IPS DF 4.7 (cell line): ENCODE data around the gene AFTPH.
A peak's percentile ranks its signal among the peaks of the same experiment; 100 is the strongest.

Source experiments
- DNase-seq: peaks from one replicate; pipeline ENCODE4 v3.0.0-alpha.2; 2013; ENCODE audit warnings: low spot score; ENCODE audit errors: extremely low read depth

The AFTPH gene, protein sequence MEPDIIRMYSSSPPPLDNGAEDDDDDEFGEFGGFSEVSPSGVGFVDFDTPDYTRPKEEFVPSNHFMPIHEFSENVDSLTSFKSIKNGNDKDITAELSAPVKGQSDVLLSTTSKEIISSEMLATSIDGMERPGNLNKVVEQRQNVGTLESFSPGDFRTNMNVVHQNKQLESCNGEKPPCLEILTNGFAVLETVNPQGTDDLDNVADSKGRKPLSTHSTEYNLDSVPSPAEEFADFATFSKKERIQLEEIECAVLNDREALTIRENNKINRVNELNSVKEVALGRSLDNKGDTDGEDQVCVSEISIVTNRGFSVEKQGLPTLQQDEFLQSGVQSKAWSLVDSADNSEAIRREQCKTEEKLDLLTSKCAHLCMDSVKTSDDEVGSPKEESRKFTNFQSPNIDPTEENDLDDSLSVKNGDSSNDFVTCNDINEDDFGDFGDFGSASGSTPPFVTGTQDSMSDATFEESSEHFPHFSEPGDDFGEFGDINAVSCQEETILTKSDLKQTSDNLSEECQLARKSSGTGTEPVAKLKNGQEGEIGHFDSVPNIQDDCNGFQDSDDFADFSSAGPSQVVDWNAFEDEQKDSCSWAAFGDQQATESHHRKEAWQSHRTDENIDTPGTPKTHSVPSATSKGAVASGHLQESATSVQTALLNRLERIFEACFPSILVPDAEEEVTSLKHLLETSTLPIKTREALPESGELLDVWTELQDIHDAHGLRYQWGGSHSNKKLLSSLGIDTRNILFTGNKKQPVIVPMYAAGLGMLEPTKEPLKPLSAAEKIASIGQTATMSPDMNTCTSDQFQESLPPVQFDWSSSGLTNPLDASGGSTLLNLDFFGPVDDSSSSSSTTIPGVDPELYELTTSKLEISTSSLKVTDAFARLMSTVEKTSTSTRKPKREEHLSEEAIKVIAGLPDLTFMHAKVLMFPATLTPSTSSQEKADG

GRCh38 chr2:64523666-64524603 lies at the start of gene AFTPH:
Gene AFTPH (plus strand): TSS chr2:64524328. CDS start chr2:64551475, 27,147 bp downstream.
- peak; percentile 82 for DNase-seq

GRCh38 chr2:64474636-64475035 lies 49.5 kb upstream of the AFTPH start:
- DNase-seq, result no peak

DNA sequence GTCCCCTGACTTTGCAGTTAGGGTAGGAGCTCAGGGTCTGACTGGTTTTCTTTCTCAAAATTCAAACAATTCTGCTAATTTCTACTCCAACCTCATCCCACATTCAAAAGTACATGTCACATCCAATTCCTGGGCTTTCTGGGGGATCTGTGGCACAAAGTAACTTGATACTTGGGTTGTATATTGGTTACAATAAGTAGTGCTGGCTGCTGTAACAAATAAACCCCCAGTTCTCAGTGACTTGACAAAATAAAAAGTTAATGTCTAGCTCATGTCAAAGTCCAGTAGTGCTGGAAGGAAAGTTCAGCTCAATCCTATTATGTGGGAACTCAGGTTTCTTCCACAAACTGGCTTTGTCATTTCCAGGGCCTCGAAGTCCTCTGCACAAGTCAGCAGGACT lies 47.1 kb upstream of the AFTPH start:
- DNase-seq, result no peak

GRCh38 chr2:64477979-64478378 lies 46.1 kb upstream of the AFTPH start:
- DNase-seq, result no peak

DNA sequence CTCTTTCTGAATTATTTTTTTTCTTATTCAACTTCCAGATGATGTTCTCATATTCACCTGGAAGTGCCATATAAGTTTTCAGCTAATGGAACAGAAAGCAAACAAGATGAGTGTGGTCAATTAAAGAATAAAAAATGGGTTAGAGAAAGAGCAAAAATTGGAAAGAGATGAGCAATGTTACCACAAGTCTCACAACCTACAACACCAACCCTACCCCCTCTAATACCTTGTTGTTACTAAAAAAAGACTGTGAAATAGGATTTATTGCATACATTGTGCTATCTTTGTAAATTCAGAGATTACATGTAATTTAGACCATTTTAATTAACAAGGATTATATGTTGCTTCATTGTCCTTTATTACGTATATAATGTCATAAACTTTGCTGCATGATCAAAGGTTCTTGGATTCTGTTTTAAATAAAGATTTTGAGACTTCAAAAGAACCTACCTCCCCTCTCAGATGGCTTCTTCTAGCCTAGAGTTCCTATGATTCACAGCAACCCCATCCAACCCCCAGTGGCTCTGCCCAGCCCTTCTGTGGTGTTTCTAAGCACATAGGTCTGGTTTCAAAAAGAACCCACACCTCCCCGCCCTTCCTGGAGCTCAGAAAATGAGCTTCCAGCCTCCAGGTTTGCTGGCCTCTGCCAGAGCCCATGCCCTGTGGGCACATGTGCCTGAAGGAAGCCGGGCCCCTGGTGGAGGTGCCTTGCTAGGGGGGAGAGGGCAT lies 45.5 kb upstream of the AFTPH start:
- DNase-seq, result no peak

DNA sequence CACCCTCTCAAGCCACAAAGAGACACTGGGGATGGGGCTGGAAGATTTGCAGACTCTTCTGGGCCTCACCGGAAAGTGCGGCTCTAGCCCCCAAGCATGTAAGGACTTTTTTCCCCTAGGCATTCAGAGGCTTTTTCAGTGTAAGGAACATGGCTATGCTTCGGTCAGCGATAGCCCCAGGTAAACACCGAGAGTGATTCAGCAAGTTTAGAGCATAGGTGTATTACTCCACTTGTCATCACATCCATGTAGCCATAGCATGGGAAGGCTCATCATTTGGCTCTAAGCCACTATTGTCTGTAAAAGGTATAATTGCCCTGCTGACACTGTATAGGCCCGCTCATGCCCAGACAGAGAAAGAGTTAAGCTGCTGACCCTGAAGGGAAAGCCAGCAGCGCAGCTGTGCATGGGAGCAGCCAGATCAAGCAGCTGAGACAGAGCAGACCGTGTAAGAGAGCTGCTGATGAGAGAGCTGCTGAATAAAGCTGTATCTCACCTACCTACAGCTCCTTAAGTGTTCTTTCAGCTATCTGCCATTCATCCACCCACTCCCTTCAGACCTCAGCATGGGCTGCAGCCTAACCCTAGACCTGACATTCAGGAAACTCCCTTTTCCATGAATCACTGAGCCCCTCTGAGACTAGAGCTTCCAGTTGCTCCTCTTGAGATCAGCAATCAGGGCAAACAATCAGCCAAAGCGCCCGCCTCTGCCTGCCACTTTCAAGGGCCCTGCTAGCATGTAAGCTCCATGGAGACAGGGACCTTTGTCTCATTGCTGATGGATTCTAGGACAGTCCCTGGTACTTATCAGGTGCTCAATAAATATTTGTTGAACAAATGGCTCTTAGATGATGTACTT lies 44.6 kb upstream of the AFTPH start:
- no peak for DNase-seq

- no peak for DNase-seq
Observed at GRCh38 chr2:64481665-64482064, 42.5 kb upstream of the AFTPH start.

- DNase-seq, result no peak
Observed at GRCh38 chr2:64482243-64482642, 41.9 kb upstream of the AFTPH start.

GRCh38 chr2:64482765-64483504 lies 41.2 kb upstream of the AFTPH start:
- no peak for DNase-seq

GRCh38 chr2:64485331-64485730 lies 38.8 kb upstream of the AFTPH start:
- no peak for DNase-seq

DNA sequence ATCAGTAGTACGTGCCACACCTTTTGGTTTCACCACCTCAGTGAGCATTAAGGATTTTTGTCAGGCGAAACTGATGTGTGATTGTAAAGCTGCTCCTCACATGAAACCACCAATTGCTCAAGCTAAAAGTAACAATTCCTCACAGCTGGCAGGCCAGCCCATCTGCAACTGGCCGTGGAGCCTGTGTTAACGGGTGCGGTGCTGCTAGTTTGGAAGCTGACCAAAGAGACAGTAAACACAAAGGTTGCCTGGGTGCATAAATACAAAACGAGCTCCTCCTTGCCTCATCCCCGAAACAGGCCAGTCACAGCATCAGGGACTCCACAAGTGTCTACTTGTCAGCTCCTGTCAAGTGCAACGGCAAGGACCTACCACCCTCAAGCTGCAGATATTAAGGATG lies 38.2 kb upstream of the AFTPH start:
- no peak for DNase-seq

DNA sequence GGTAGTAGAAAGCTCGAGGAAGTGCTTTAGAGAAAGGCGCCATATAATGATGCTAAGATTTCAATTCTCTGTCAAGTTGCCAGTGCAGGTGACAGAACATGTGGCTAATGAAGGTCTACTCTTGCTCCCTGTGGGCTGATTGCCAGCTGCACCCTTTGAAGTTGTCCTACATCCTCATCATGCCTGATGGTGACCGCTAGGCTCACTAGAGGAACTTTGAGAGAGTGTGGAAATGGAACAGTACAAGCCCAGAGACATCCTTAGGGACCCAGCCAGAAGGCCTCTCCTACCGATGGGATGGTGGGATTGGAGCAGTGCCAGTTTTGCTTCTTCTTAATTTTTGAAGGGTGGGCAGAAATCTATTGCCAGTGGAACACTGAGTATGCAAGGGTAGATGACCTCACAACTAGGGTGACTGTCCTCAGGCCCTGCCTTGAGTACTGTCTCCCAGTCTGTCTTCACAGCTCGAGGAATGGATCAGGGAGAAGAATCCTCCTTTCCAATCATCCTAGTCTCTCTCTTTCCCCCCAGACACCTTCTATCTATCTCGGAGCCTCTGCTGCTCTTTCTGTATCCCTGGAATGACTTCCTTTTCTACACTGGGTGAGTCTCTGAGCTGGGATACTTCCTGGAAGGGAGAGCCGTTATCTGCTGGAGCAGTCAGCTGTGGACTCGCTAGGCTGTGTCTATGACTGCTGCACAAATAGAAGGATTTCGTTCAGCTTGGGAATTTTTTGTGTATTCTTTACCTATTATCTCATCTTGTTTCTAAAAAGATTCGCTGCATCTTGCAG lies 36.7 kb upstream of the AFTPH start:
- no peak for DNase-seq

GRCh38 chr2:64488050-64488974 lies 35.8 kb upstream of the AFTPH start:
- DNase-seq, result peak; percentile 58

DNA sequence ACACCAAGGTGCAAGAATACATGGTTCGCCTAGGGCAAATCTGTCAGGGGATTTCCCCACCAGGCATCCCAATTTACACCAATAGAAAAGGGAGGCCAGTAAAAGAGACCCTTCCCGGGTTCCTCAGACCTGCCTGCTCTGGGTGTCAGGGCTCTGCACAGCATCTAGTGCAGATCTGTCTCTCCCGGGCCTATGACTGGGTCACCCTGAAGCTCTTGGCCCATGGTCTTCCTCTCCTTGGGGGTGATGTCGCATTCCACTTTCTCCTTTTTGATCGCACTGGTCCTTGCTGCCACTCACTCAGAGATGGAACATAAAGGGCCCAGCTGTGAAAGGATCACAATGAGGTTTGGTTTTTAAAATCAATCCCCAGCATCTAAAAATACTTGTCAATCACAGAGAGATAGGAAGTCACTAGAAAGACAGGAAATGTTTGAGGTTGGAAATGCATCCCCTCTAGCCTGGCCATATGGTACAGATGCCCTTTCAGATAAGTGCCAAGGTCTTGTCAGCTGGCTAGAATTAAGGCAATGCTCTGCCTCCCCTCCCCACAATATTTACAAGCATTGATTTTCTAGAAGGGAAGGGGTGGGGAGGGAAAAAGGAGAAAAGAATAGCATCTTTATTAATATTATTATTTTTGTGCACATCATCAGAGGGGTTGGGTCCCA lies 34.9 kb upstream of the AFTPH start:
- DNase-seq, result no peak

- DNase-seq, result no peak
Observed at GRCh38 chr2:64491426-64491825, 32.7 kb upstream of the AFTPH start.

- no peak for DNase-seq
Observed at GRCh38 chr2:64492272-64492671, 31.9 kb upstream of the AFTPH start.
